Natural killer cell (primary cell): ENCODE data around the gene LRRC17. TPM values are rescaled to one million over a fixed set of nuclear protein-coding genes. Genes with fewer than 3 reads are reported as not detected.

Source experiments
- ATAC-seq, 3 donors: fragments of 150-1000 bp in 2 of 3; fragments of 200-7000 bp in 1 of 3; cut with Tn5 transposase; 1 replicate in 1 of 3; 2 replicates in 2 of 3; pipeline ENCODE4 v1.10.0; 2021; ENCODE audit warnings: mild to moderate bottlenecking in 2 of 3, moderate library complexity in 2 of 3
- DNase-seq, 2 donors: peaks; one replicate each; pipeline versions ENCODE4 v3.0.0 to v3.0.0-alpha.2; 2013 to 2021; ENCODE audit warnings: mixed read lengths in 1 of 2
- H3K27ac ChIP-seq: one replicate; pipeline ENCODE4 v1.5.1; 2013; ENCODE audit warnings: mild to moderate bottlenecking, low read length
- H3K27me3 ChIP-seq: one replicate; pipeline ENCODE4 v1.6.1; 2013; ENCODE audit warnings: low read length; ENCODE audit not compliant: control insufficient read depth, insufficient read depth
- H3K36me3 ChIP-seq: one replicate; pipeline ENCODE4 v1.6.1; 2013; ENCODE audit warnings: low read length; ENCODE audit not compliant: control insufficient read depth, insufficient read depth
- H3K4me1 ChIP-seq: one replicate; pipeline ENCODE4 v1.6.1; 2013; ENCODE audit warnings: low read length; ENCODE audit not compliant: control insufficient read depth, insufficient read depth
- H3K4me3 ChIP-seq: one replicate; pipeline ENCODE4 v1.5.1; 2013; ENCODE audit warnings: low read length
- H3K9me3 ChIP-seq: one replicate; pipeline ENCODE4 v1.6.1; 2013; ENCODE audit warnings: low read length; ENCODE audit not compliant: control insufficient read depth, insufficient read depth
- H3K27ac Mint-ChIP-seq, 2 donors: one replicate each; pipeline ENCODE4 v1.8.0; 2022; ENCODE audit warnings: mild to moderate bottlenecking in 2 of 2, mixed read lengths in 2 of 2, moderate library complexity in 1 of 2
- H3K27me3 Mint-ChIP-seq, 2 donors: one replicate each; pipeline ENCODE4 v1.8.0; 2022; ENCODE audit warnings: low read depth in 2 of 2, mixed read lengths in 2 of 2
- H3K36me3 Mint-ChIP-seq: one replicate; pipeline ENCODE4 v1.8.0; 2022; ENCODE audit warnings: mixed read lengths
- H3K4me1 Mint-ChIP-seq, 2 donors: one replicate each; pipeline ENCODE4 v1.8.0; 2022; ENCODE audit warnings: mixed read lengths in 2 of 2
- H3K4me3 Mint-ChIP-seq: one replicate; pipeline ENCODE4 v1.8.0; 2022; ENCODE audit warnings: mild to moderate bottlenecking, moderate library complexity, mixed read lengths
- H3K9me3 Mint-ChIP-seq, 2 donors: one replicate each; pipeline ENCODE4 v1.8.0; 2022; ENCODE audit warnings: mixed read lengths in 2 of 2
- WGBS: methylation state at CpG from one replicate; pipeline ENCODE4 v1.1.7; 2013; ENCODE audit warnings: missing lambda C conversion rate; ENCODE audit not compliant: insufficient coverage; 5-methylcytosine and 5-hydroxymethylcytosine counted together
- intact Hi-C: fragments of 100-400 bp; cut with micrococcal nuclease; formaldehyde crosslinking; loops from one replicate; pipeline ENCODE4 v1.14.2; 2022
- total RNA-seq, 4 donors: library from RNA; stranded (reverse); fragments of 120-200 nt in 1 of 4; gene quantifications; one replicate each; pipeline versions ENCODE4 v1.2.3 to v1.2.4, GENCODE V29; 2013 to 2022
- TF ChIP-seq, protein P1 (sequence below): fragments of 200-600 bp; IDR thresholded peaks from one replicate; pipeline ENCODE4 v1.8.0; 2022; ENCODE audit warnings: antibody characterized with exemption

Gene LRRC17
- total RNA-seq, 3 donors from 2014 or later (not counting 1 experiment from before 2014, with no cell fraction given) = 0.63 TPM; not detected in 2

DNA sequence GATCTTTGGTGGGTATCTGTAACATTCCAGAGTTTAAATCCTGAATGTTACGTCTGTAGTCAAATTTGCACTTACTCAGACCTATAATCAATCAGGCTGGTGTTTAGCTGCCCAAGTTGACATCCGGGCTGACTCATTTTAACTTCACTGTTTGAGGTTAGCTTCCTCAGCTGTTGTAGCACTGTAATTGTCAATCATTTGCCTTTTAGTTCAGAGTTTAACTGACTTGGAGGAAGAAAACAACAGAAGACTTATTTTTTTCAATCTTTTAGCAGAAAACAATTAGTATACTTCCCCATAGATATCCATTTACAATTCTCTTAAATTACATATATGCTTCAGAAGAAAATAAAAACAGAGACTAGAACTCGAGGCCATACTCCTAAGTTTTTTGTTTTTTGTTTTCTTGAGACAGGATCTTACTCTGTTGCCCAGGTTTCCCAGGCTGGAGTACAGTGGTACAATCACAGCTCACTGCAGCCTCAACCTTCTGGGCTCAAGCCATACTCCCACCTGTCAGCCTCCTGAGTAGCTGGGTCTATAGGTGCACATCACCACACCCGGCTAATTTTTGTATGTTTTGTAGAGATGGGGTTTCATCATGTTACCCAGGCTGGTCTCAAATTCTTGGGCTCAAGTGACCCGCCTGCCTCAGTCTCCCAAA, 38.5 kb upstream of the LRRC17 start:
- intact Hi-C loops = no loop called here
- H3K4me1 ChIP-seq = no peaks in the 10 kb centered on the region
- peak in 1 of 3 donors; percentile 51 for ATAC-seq
- TF ChIP-seq, protein P1, sequence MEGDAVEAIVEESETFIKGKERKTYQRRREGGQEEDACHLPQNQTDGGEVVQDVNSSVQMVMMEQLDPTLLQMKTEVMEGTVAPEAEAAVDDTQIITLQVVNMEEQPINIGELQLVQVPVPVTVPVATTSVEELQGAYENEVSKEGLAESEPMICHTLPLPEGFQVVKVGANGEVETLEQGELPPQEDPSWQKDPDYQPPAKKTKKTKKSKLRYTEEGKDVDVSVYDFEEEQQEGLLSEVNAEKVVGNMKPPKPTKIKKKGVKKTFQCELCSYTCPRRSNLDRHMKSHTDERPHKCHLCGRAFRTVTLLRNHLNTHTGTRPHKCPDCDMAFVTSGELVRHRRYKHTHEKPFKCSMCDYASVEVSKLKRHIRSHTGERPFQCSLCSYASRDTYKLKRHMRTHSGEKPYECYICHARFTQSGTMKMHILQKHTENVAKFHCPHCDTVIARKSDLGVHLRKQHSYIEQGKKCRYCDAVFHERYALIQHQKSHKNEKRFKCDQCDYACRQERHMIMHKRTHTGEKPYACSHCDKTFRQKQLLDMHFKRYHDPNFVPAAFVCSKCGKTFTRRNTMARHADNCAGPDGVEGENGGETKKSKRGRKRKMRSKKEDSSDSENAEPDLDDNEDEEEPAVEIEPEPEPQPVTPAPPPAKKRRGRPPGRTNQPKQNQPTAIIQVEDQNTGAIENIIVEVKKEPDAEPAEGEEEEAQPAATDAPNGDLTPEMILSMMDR = no peak
- no peaks in the 10 kb centered on the region for H3K36me3 Mint-ChIP-seq
- H3K4me3 ChIP-seq = no peak overlapping the region
- no peaks in the 10 kb centered on the region for H3K9me3 Mint-ChIP-seq
- no peak overlapping the region for H3K27ac ChIP-seq
- no peaks in the 10 kb centered on the region for H3K4me1 Mint-ChIP-seq
- no peaks in the 10 kb centered on the region for H3K36me3 ChIP-seq
- H3K4me3 Mint-ChIP-seq = no peak overlapping the region
- no peaks in the 10 kb centered on the region for H3K27me3 ChIP-seq
- no peaks in the 10 kb centered on the region for H3K27me3 Mint-ChIP-seq
- DNase-seq = peak in 1 of 2 donors; percentile 11
- H3K9me3 ChIP-seq = no peaks in the 10 kb centered on the region
- WGBS = 57% methylated on average over 5 of the region's 5 CpGs
- H3K27ac Mint-ChIP-seq = no peak overlapping the region

GRCh38 chr7:102874966-102875365, 37.8 kb upstream of the LRRC17 start:
- no peaks in the 10 kb centered on the region for H3K36me3 ChIP-seq
- H3K9me3 ChIP-seq = no peaks in the 10 kb centered on the region
- intact Hi-C loops = no loop called here
- ATAC-seq = no peak
- Mint-ChIP-seq H3K4me3 (no peak overlapping the region), H3K27me3 (no peaks in the 10 kb centered on the region), H3K4me1 (no peaks in the 10 kb centered on the region), H3K9me3 (no peaks in the 10 kb centered on the region), H3K27ac (no peak overlapping the region), H3K36me3 (no peaks in the 10 kb centered on the region)
- no peak for DNase-seq
- TF ChIP-seq, protein P1 = no peak
- H3K27me3 ChIP-seq = no peaks in the 10 kb centered on the region
- H3K4me3 ChIP-seq = no peak overlapping the region
- H3K4me1 ChIP-seq = no peaks in the 10 kb centered on the region
- no peak overlapping the region for H3K27ac ChIP-seq
- 75% methylated on average over 1 of the region's 1 CpG for WGBS

GRCh38 chr7:102875700-102876295, 37.0 kb upstream of the LRRC17 start:
- no peaks in the 10 kb centered on the region for H3K9me3 Mint-ChIP-seq
- no peaks in the 10 kb centered on the region for H3K36me3 ChIP-seq
- H3K27me3 ChIP-seq = no peaks in the 10 kb centered on the region
- no peaks in the 10 kb centered on the region for H3K4me1 Mint-ChIP-seq
- no peaks in the 10 kb centered on the region for H3K27me3 Mint-ChIP-seq
- no peak overlapping the region for H3K27ac Mint-ChIP-seq
- intact Hi-C loops = no loop called here
- TF ChIP-seq, protein P1 = no peak
- no peak overlapping the region for H3K4me3 ChIP-seq
- H3K4me3 Mint-ChIP-seq = no peak overlapping the region
- H3K36me3 Mint-ChIP-seq = no peaks in the 10 kb centered on the region
- no peaks in the 10 kb centered on the region for H3K4me1 ChIP-seq
- DNase-seq = no peak
- 83% methylated on average over 3 of the region's 3 CpGs for WGBS
- H3K9me3 ChIP-seq = no peaks in the 10 kb centered on the region
- no peak overlapping the region for H3K27ac ChIP-seq
- no peak for ATAC-seq
